Breast epithelium (tissue), 4 donors: ENCODE data around the gene GUF1. TPM values are rescaled to one million over a fixed set of nuclear protein-coding genes. Genes with fewer than 3 reads are reported as not detected.

ENCODE experiments used
- DNase-seq, 2 donors: peaks; one replicate each; pipeline ENCODE4 v3.0.0-alpha.2; 2019; ENCODE audit warnings: low spot score in 2 of 2
- H3K27ac ChIP-seq, 2 donors: fragments of 200-600 bp; sonication (generic) in 1 of 2; one replicate each; pipeline ENCODE4 v1.5.1; 2016 to 2019; ENCODE audit warnings: mild to moderate bottlenecking in 1 of 2
- H3K27me3 ChIP-seq, 2 donors: fragments of 200-600 bp; sonication (generic) in 1 of 2; one replicate each; pipeline versions ENCODE4 v1.5.1 to v1.6.0; 2017 to 2019; ENCODE audit warnings: control low read depth in 1 of 2, mild to moderate bottlenecking in 1 of 2
- H3K36me3 ChIP-seq: fragments of 200-600 bp; one replicate; pipeline ENCODE4 v1.5.1; 2019
- H3K4me1 ChIP-seq, 2 donors: fragments of 200-600 bp; sonication (generic); one replicate each; pipeline ENCODE4 v1.5.1; 2016 to 2019; ENCODE audit warnings: control low read depth in 1 of 2
- H3K4me3 ChIP-seq, 3 donors: fragments of 200-600 bp; sonication (generic); 1 replicate in 2 of 3; 2 replicates in 1 of 3; pipeline ENCODE4 v1.5.1; 2016 to 2019; ENCODE audit warnings: mild to moderate bottlenecking in 3 of 3, moderate library complexity in 2 of 3
- H3K9me3 ChIP-seq, 2 donors: fragments of 200-600 bp; sonication (generic) in 1 of 2; one replicate each; pipeline ENCODE4 v1.5.1; 2016 to 2019; ENCODE audit warnings: control low read depth in 1 of 2
- POLR2A ChIP-seq: fragments of 450-650 bp; IDR thresholded peaks from one replicate; pipeline ENCODE4 v1.6.1; 2016; ENCODE audit warnings: antibody characterized with exemption, mild to moderate bottlenecking, moderate library complexity
- POLR2AphosphoS5 ChIP-seq, 3 donors: sonication (generic); formaldehyde crosslinking; IDR thresholded peaks; one replicate each; pipeline ENCODE4 v1.6.1; 2017; ENCODE audit warnings: antibody characterized with exemption in 3 of 3
- intact Hi-C: fragments of 100-400 bp; cut with DNase I; formaldehyde crosslinking; loops from one replicate; pipeline ENCODE4 v1.15.1; 2023; ENCODE audit warnings: low total_unique reads
- total RNA-seq, 3 donors: library from RNA; depleted of rRNA; stranded (reverse); fragments of >200 nt; gene quantifications; one replicate each; pipeline ENCODE4 v1.1.0, GENCODE V29; 2016
- TF ChIP-seq, protein P1 (sequence below), 3 donors: fragments of 450-650 bp; IDR thresholded peaks; one replicate each; pipeline ENCODE4 v1.5.1; 2016 to 2017; ENCODE audit warnings: antibody characterized with exemption in 3 of 3, mild to moderate bottlenecking in 3 of 3, moderate library complexity in 3 of 3

Gene GUF1
- total RNA-seq, 3 donors from 2014 or later, result 12.6 to 26.9 (median 19.0) TPM

GRCh38 chr4:44662623-44663005 lies 15.6 kb upstream of the GUF1 start:
- intact Hi-C loops, result no loop called here
- TF ChIP-seq POLR2A (no peak), POLR2AphosphoS5 (IDR thresholded peaks at IDR 0.05) (no peak)
- TF ChIP-seq, protein P1, sequence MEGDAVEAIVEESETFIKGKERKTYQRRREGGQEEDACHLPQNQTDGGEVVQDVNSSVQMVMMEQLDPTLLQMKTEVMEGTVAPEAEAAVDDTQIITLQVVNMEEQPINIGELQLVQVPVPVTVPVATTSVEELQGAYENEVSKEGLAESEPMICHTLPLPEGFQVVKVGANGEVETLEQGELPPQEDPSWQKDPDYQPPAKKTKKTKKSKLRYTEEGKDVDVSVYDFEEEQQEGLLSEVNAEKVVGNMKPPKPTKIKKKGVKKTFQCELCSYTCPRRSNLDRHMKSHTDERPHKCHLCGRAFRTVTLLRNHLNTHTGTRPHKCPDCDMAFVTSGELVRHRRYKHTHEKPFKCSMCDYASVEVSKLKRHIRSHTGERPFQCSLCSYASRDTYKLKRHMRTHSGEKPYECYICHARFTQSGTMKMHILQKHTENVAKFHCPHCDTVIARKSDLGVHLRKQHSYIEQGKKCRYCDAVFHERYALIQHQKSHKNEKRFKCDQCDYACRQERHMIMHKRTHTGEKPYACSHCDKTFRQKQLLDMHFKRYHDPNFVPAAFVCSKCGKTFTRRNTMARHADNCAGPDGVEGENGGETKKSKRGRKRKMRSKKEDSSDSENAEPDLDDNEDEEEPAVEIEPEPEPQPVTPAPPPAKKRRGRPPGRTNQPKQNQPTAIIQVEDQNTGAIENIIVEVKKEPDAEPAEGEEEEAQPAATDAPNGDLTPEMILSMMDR (IDR thresholded peaks at IDR 0.05), result no peak

GRCh38 chr4:44663539-44664263 lies 14.5 kb upstream of the GUF1 start:
- Histone ChIP-seq H3K27ac (no peak overlapping the region), H3K4me3 (no peak overlapping the region), H3K4me1 (no peaks in the 10 kb centered on the region), H3K9me3 (no peaks in the 10 kb centered on the region), H3K27me3 (no peaks in the 10 kb centered on the region), H3K36me3 (no peaks in the 10 kb centered on the region)
- intact Hi-C loops, result no loop called here
- DNase-seq, result no peak
- TF ChIP-seq POLR2AphosphoS5 (IDR thresholded peaks at IDR 0.05), result no peak

More at GRCh38 chr4:44662623-44663005, 15.6 kb upstream of the GUF1 start:
- H3K27ac ChIP-seq, result no peak overlapping the region
- no peak for DNase-seq
- no peaks in the 10 kb centered on the region for H3K4me1 ChIP-seq
- no peaks in the 10 kb centered on the region for H3K27me3 ChIP-seq
- H3K4me3 ChIP-seq, result no peak overlapping the region
- no peaks in the 10 kb centered on the region for H3K36me3 ChIP-seq
- H3K9me3 ChIP-seq, result no peaks in the 10 kb centered on the region

GRCh38 chr4:44668526-44668925 lies 9.7 kb upstream of the GUF1 start:
- TF ChIP-seq POLR2AphosphoS5 (IDR thresholded peaks at IDR 0.05) (no peak), POLR2A (no peak)
- TF ChIP-seq, protein P1 (IDR thresholded peaks at IDR 0.05), result no peak
- intact Hi-C loops, result no loop called here
- Histone ChIP-seq H3K27me3 (no peaks in the 10 kb centered on the region), H3K27ac (no peak overlapping the region), H3K4me1 (no peaks in the 10 kb centered on the region), H3K36me3 (no peaks in the 10 kb centered on the region), H3K9me3 (no peaks in the 10 kb centered on the region), H3K4me3 (no peak overlapping the region)
- DNase-seq, result no peak

- H3K27ac ChIP-seq, result no peak overlapping the region
- intact Hi-C loops, result no loop called here
These were observed 7.6 kb upstream of the GUF1 start for GRCh38 chr4:44670506-44671199.

DNA sequence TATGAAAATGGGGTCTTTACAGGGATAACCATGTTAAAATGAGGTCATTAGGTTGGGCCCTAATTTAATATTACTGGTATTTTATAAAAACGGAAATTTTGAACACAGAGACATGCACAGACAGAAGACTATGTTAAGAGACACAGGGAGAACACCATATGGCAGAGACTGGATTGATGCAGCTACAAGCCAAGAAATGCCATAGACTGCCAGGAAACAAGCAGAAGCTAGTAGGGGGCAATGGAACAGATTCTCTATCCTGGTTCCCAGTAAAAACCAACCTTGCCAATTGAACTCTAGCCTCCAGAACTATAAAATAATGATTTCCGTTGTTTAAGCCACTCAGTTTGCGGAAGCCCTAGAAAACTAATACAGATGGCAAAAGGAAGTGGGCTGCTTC lies 6.6 kb upstream of the GUF1 start:
- no peaks in the 10 kb centered on the region for H3K9me3 ChIP-seq
- TF ChIP-seq, protein P1 (IDR thresholded peaks at IDR 0.05), result no peak
- TF ChIP-seq POLR2A (no peak), POLR2AphosphoS5 (IDR thresholded peaks at IDR 0.05) (no peak)
- H3K27ac ChIP-seq, result no peak overlapping the region
- no peaks in the 10 kb centered on the region for H3K27me3 ChIP-seq
- H3K4me1 ChIP-seq, result no peaks in the 10 kb centered on the region
- no peaks in the 10 kb centered on the region for H3K36me3 ChIP-seq
- DNase-seq, result no peak
- H3K4me3 ChIP-seq, result no peak overlapping the region
- intact Hi-C loops, result no loop called here

More at GRCh38 chr4:44670506-44671199, 7.6 kb upstream of the GUF1 start:
- TF ChIP-seq POLR2AphosphoS5 (IDR thresholded peaks at IDR 0.05), result no peak
- TF ChIP-seq, protein P1 (IDR thresholded peaks at IDR 0.05), result no peak
- no peak for TF ChIP-seq POLR2A
- Histone ChIP-seq H3K4me3 (no peak overlapping the region), H3K4me1 (no peaks in the 10 kb centered on the region), H3K27me3 (no peaks in the 10 kb centered on the region), H3K9me3 (no peaks in the 10 kb centered on the region), H3K36me3 (no peaks in the 10 kb centered on the region)
- no peak for DNase-seq
